Measurements from ENCODE around the gene MAP1LC3B2. TPM values are rescaled to one million over a fixed set of nuclear protein-coding genes. Genes with fewer than 3 reads are reported as not detected.

Gene MAP1LC3B2
- polyA plus RNA-seq, 1 of the 3 experiments (the other 2 are of a cell fraction) = 0.76 TPM

- peaks cover 14% of the 10 kb centered on the region for H3K9me3 ChIP-seq
- no peaks in the 10 kb centered on the region for H3K4me1 ChIP-seq (ENCODE audit: control insufficient read depth in 1 of 2, insufficient read depth in 2 of 2, low read depth in 1 of 2, low read length in 1 of 2)
- no peak overlapping the region for H2AFZ ChIP-seq (ENCODE audit: low read depth)
- CTCF ChIA-PET = no interaction called here
- no peaks in the 10 kb centered on the region for H3K79me2 ChIP-seq (ENCODE audit: insufficient read depth)
- H3K9ac ChIP-seq = no peak overlapping the region
- no peaks in the 10 kb centered on the region for H4K20me1 ChIP-seq (ENCODE audit: insufficient read depth)
- no peak for DNase-seq
- POLR2A ChIA-PET = no interaction called here
- no peaks in the 10 kb centered on the region for H3K27me3 ChIP-seq (ENCODE audit: insufficient read depth)
- H3K36me3 ChIP-seq (replicated peaks in 1 of 2; ENCODE audit: control insufficient read depth in 1 of 2, insufficient read depth in 2 of 2, low read length in 1 of 2) = no peaks in the 10 kb centered on the region
- TF ChIP-seq RFX5 (IDR thresholded peaks at IDR 0.05; ENCODE audit: low read length) (no peak), USF2 (IDR thresholded peaks at IDR 0.05; ENCODE audit: borderline replicate concordance, low read depth, low read length) (no peak), RCOR1 (IDR thresholded peaks at IDR 0.05; ENCODE audit: low read length) (no peak)
- no peak overlapping the region for H3K4me3 ChIP-seq (ENCODE audit: low read depth in 2 of 2, low read length in 1 of 2)
- H3K9me2 ChIP-seq = no peaks in the 10 kb centered on the region
- no peak overlapping the region for H3K4me2 ChIP-seq
- no peaks in the 10 kb centered on the region for H3F3A ChIP-seq (replicated peaks; ENCODE audit: insufficient read depth)
- H3K27ac ChIP-seq (ENCODE audit: low read depth in 2 of 2, low read length in 1 of 2) = no peak overlapping the region
- WGBS (ENCODE audit: low lambda C conversion rate) = 43% methylated on average over 2 of the region's 2 CpGs
These were observed 6.8 kb downstream of the MAP1LC3B2 start for GRCh38 chr12:116565963-116566362.

- no peaks in the 10 kb centered on the region for H4K20me1 ChIP-seq (ENCODE audit: insufficient read depth)
- no peak overlapping the region for H3K27ac ChIP-seq (ENCODE audit: low read depth in 2 of 2, low read length in 1 of 2)
- no peak overlapping the region for H3K9ac ChIP-seq
- TF ChIP-seq EP300 (IDR thresholded peaks at IDR 0.05; ENCODE audit: borderline replicate concordance in 1 of 2, low read depth in 1 of 2, low read length in 1 of 2) = no peak
- TF ChIP-seq CTCF (IDR thresholded peaks at IDR 0.05) = peak; percentile 8; the same call in 1 of the 2 replicates
- TF ChIP-seq RCOR1 (IDR thresholded peaks at IDR 0.05; ENCODE audit: low read length) = no peak
- DNase-seq = no peak
- peaks cover 9% of the 10 kb centered on the region for H3K9me3 ChIP-seq
- WGBS (ENCODE audit: low lambda C conversion rate) = 84% methylated on average over 2 of the region's 2 CpGs
- CTCF ChIA-PET = interaction anchor here (1.1 kb wide), 1 partner anchor 18 kb away, joined by 3 read pairs; no protein-coding TSS in a partner anchor
- no peak overlapping the region for H3K4me3 ChIP-seq (ENCODE audit: low read depth in 2 of 2, low read length in 1 of 2)
- H3K79me2 ChIP-seq (ENCODE audit: insufficient read depth) = no peaks in the 10 kb centered on the region
- H2AFZ ChIP-seq (ENCODE audit: low read depth) = no peak overlapping the region
- POLR2A ChIA-PET = no interaction called here
- no peaks in the 10 kb centered on the region for H3K4me1 ChIP-seq (ENCODE audit: control insufficient read depth in 1 of 2, insufficient read depth in 2 of 2, low read depth in 1 of 2, low read length in 1 of 2)
- H3F3A ChIP-seq (replicated peaks; ENCODE audit: insufficient read depth) = no peaks in the 10 kb centered on the region
- H3K36me3 ChIP-seq (replicated peaks in 1 of 2; ENCODE audit: control insufficient read depth in 1 of 2, insufficient read depth in 2 of 2, low read length in 1 of 2) = no peaks in the 10 kb centered on the region
- no peaks in the 10 kb centered on the region for H3K9me2 ChIP-seq
- H3K4me2 ChIP-seq = no peak overlapping the region
- H3K27me3 ChIP-seq (ENCODE audit: insufficient read depth) = no peaks in the 10 kb centered on the region
These were observed 9.0 kb downstream of the MAP1LC3B2 start for GRCh38 chr12:116568203-116568602.

- Histone ChIP-seq H3K36me3 (replicated peaks in 1 of 2; ENCODE audit: control insufficient read depth in 1 of 2, insufficient read depth in 2 of 2, low read length in 1 of 2) (no peaks in the 10 kb centered on the region), H3K9me2 (no peaks in the 10 kb centered on the region), H3K9ac (no peak overlapping the region), H3F3A (replicated peaks; ENCODE audit: insufficient read depth) (no peaks in the 10 kb centered on the region), H3K4me3 (ENCODE audit: low read depth in 2 of 2, low read length in 1 of 2) (no peak overlapping the region), H3K27me3 (ENCODE audit: insufficient read depth) (no peaks in the 10 kb centered on the region), H3K27ac (ENCODE audit: low read depth in 2 of 2, low read length in 1 of 2) (no peak overlapping the region), H3K79me2 (ENCODE audit: insufficient read depth) (no peaks in the 10 kb centered on the region), H3K9me3 (no peaks in the 10 kb centered on the region), H3K4me1 (ENCODE audit: control insufficient read depth in 1 of 2, insufficient read depth in 2 of 2, low read depth in 1 of 2, low read length in 1 of 2) (no peaks in the 10 kb centered on the region), H2AFZ (ENCODE audit: low read depth) (no peak overlapping the region), H3K4me2 (no peak overlapping the region), H4K20me1 (ENCODE audit: insufficient read depth) (no peaks in the 10 kb centered on the region)
- WGBS (ENCODE audit: low lambda C conversion rate) = 67% methylated on average over 2 of the region's 2 CpGs
- POLR2A ChIA-PET = no interaction called here
- DNase-seq = no peak
- CTCF ChIA-PET = no interaction called here
- no peak for TF ChIP-seq FOSL2 (IDR thresholded peaks at IDR 0.05; ENCODE audit: borderline replicate concordance, low read depth)
- TF ChIP-seq TCF12 (IDR thresholded peaks at IDR 0.05) = no peak
- TF ChIP-seq IRF3 (IDR thresholded peaks at IDR 0.05; ENCODE audit: low read depth, low read length) = no peak
- TF ChIP-seq MXI1 (IDR thresholded peaks at IDR 0.05; ENCODE audit: low read depth, low read length) = no peak
- no peak for TF ChIP-seq GATA2 (CRISPR knock-in tag; IDR thresholded peaks at IDR 0.05)
- no peak for TF ChIP-seq CTCF (IDR thresholded peaks at IDR 0.05)
- TF ChIP-seq RAD21 (IDR thresholded peaks at IDR 0.05; ENCODE audit: low read length) = no peak
- TF ChIP-seq ZBTB33 (IDR thresholded peaks at IDR 0.05; ENCODE audit: borderline replicate concordance, low read depth) = no peak
- TF ChIP-seq YY1 (IDR thresholded peaks at IDR 0.05; ENCODE audit: low read depth) = no peak
- no peak for TF ChIP-seq CHD2 (IDR thresholded peaks at IDR 0.05; ENCODE audit: low read length, partially characterized antibody)
These were observed 11.9 kb downstream of the MAP1LC3B2 start for GRCh38 chr12:116571089-116571488.

Measured in SK-N-SH (cell line).